GM19240 (cell line): ENCODE measurements around the gene CCDC7.
"Not testable (repeated sequence)": the region's sequence is repeated elsewhere in the genome, so short reads cannot be mapped to it uniquely, and the experiment has no call there.

Source experiments
- DNase-seq: peaks from one replicate; pipeline ENCODE4 v3.0.0; 2011; ENCODE audit warnings: low spot score; ENCODE audit not compliant: insufficient read length

Gene CCDC7

DNA sequence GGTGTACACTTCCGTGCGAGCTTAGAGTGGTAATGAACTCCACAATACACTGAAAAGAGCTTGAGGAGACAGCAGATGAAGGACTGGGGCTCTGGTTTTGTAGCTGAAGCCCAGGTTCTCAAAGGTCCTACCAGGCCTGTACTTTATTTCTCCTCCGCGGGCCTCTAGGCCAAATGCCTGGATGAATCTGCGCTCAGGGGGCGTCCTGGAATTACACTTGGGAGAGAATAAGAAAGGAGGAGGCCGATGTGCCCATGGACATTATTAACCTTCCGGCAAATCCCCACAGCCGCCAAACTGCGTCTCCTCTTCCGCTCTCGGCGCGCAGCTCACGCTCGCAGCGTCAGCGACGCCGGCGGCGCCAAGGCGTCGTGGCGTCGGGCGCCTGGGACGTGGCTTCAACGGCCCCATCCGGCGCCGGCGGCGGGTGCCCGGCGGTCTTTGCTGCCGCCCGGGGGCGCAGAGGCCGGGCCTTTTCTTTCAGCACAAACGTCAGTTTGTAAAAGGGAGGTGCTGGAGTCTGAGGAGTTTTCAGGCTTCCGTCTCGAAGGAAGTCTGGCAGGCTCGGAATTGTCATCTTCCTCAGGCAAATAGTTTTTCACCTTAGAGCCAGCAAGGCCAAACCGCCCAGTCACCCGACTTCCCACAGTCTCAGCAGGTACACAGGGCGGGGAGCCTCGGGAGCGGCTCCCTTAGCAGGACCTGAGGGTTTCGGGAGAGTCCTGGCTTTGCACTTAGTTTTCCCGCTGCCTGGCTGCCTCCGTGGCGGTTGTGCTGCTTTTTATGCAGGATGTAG is at the start of gene CCDC7:
TSS of gene CCDC7 (plus strand) at position 401 of the 796 bp plus-strand sequence. CDS start 5,503 bp downstream, outside the sequence.
- DNase-seq: peak; percentile 59

DNA sequence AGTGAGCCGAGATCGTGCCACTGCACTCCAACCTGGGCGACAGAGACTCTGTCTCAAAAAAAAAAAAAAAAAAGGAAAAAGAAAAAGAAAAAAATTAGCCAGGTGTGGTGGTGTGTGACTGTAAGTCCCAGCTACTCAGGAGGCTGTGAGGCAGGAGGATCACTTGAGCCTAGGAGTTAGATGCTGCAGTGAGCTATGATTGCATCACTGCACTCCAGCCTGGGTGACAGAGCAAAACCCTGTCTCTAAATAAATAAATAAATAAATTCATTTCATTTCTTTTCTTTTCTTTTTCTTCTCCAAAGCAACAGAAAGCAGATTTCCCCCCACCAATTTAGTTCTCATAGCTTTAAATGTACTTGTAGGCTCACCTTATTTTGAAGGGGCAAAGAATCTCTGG is 48.8 kb upstream of the CCDC7 start:
- DNase-seq: not testable (repeated sequence)

DNA sequence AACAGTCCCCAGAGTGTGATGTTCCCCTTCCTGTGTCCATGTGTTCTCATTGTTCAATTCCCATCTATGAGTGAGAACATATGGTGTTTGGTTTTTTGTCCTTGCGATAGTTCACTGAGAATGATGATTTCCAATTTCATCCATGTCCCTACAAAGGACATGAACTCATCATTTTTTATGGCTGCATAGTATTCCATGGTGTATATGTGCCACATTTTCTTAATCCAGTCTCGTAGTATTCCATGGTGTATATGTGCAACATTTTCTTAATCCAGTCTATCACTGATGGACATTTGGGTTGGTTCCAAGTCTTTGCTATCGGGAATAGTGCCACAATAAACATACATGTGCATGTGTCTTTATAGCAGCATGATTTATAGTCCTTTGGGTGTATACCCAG is 46.2 kb upstream of the CCDC7 start:
- DNase-seq: not testable (repeated sequence)

DNA sequence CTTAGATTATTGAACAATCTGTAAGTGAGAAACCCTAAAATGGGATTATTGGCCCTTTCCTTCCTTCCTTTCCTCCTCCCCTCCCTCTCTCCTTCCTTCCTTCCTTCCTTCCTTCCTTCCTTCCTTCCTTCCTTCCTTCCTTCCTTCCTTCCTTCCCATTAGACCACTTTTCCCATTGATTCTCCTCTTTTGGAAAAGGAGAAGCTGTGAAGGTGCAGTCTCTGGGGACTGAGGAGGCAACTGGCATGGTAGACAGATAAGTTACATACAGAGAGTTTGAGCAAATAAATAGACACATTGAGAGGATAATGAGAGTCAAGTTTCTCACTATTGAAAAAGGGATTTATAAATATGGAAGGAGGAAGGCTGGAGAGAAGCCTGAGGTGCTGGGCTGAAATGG is 45.0 kb upstream of the CCDC7 start:
- DNase-seq: no peak

DNA sequence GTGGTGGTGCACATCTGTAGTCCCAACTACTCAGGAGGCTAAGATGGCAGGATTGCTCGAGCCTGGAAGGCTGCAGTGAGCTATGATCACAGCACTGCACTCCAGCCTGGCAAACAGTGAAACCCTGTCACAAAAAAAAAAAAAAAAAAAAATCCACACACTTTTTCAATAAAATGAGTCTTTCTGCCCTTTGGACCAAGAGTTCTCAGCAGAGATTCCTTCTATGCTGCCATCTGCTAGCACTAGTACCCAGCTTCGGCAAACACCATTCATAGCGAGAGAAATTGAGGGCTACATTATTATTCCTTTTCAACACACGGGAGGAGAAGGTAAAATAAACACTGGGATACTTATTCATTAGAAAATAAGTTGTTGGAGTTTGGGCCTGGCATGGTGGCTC is 43.4 kb upstream of the CCDC7 start:
- DNase-seq: no peak

DNA sequence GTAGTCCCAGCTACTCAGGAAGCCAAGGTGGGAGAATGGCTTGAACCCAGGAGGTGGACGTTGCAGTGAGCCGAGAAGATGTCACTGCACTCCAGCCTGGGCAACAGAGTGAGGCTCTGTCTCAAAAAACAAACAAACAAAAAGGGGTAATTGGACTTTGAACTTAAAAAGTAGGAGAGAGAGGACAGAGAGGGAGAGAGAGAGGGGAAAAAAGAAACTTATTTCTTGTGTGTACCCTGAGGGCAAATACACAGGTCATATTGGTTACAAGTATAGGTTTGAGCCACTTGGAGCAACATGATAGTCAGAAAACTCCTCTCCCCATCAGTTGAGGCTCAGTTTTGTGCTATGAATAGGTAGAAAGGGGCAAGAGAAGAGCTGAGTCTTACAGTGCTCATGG is 42.8 kb upstream of the CCDC7 start:
- no peak for DNase-seq

DNA sequence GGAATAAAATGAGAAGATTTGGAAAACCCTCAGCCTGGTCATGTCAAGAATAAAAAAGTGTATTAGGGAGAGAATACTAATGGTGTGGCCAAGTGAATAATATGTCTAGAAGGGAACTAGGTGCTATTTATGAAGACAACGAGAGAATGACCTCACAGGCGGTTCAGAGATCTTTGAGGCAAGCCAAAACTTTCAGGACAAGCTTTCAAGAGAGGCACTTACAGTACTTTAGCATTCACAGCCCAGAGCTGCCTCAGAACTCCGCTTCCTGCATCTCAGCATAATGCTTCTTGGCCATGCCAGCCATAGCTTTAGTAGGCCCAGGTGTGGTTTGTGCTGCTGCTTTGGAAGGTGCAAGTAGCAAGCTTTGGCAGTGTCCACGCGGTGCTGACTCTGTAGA is 37.2 kb upstream of the CCDC7 start:
- no peak for DNase-seq

DNA sequence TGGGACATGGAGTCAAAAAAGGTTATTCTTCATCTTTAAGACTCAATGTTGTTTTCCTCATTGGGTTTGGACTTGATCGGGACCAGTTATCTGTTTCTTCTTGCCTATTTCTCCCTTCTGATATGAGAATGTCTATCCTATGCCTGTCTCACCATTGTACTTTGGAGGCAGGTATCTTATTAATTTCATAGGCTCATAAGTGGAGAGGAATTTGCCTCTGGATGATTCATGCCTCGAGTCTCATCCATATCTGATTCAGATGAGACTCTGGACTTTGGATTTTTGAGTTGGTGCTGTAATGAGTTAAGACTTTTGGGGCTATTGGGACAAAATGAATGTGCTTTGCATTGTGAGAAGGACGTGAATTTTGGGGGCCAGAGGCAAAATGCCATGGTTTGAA is 36.2 kb upstream of the CCDC7 start:
- DNase-seq: no peak

DNA sequence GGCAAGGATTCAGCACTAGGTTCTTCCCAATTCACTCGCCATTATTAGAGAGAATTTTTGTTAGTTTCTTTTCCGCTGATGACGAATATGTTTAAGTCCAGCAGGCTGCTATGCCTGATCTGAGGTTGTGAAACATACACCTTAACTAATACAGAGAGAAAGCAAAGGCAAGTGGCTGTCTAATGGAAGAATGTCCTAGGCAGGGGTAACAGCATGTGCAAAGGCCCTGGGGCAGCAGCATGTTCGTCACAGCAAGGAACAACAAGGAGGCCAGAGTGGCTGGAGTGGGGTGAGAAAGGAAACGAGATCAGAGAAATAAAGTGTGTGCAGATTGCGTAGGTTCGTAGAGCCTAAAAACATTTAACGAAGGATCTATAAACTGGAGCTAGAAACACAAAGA is 35.4 kb upstream of the CCDC7 start:
- no peak for DNase-seq

DNA sequence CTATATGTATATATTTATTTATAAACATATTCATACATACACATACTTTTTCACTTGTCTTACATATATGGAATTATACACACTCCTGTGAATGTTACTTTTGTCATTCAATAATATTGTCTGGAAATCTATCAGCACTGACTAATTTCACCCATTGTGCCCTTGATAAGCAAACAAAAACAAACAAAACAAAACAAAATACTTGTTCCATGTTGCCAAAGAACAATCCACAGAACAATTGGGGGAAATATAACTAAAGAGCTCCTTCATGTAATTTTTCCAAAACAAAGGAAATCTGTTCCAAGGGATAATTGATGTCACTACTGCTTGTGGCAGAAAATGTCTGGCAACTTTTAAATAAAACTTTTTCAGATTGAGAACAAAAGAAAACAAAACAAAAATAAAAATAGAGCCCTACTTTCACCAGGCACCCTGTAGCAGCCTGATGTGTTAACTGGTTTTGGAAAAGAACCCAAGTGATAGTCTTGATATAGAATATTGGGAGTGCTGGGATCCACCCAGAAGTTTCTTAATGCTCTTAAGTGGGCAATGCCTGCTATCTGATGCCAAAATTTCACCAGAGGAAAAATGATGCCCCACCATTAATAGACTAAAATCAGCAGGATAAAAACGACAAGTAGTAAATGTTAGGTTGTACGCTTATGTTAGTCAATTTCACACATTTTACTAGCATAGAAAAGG is 34.0 kb upstream of the CCDC7 start:
- DNase-seq: no peak

DNA sequence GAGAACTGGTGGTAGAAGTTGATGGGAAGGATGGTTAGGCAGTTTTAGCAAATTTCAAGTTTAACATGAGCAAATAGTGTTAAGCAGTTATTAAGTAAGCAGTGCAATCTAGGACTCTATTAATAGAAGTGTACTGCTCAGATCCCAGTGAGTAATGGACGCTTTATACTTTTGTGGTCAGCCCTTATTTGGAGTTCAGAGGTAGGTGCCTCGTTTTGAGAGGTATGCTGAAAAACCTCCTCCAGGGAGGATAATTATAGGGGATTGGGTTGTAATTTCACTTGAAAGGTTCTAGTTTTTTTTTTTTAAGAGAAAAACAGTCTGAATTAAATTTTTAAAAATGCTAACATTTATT is 33.5 kb upstream of the CCDC7 start:
- no peak for DNase-seq

DNA sequence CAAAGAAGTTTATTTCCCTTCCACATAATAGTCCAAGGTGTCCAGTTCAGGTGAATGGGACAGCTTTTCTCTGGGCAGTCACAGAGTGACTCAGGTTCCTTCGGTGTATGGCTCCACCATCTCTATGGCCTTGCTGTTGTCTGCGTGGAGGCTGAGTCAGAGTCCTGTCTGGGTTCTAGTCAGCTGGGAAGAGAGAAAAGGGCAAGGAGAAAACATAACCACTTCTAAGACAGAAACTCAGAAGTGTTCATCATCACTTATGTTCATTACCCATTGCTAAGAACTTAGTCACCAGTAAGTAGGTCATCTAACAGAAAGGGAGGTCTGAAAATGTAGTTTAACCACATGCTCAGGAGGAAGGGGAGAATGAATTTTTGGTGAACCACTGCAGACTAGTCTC is 32.4 kb upstream of the CCDC7 start:
- no peak for DNase-seq

DNA sequence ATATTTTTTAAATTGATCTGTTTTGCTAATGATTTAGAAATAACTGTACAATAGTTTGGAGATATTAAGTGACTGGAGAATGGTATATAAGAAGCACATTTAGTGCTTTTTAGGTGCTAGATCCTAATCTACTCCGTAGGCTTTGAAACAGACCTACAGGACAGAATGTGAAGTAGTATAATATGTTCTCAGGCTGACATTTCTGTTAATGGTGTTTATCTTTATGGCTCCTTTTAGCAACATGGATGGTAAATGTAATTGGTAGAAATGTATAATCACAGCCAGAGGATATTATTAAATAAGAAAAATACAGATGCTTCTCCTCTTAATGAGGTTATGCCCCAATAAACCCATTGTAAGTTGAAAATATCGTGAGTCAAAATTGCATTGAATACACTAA is 30.6 kb upstream of the CCDC7 start:
- DNase-seq: no peak

DNA sequence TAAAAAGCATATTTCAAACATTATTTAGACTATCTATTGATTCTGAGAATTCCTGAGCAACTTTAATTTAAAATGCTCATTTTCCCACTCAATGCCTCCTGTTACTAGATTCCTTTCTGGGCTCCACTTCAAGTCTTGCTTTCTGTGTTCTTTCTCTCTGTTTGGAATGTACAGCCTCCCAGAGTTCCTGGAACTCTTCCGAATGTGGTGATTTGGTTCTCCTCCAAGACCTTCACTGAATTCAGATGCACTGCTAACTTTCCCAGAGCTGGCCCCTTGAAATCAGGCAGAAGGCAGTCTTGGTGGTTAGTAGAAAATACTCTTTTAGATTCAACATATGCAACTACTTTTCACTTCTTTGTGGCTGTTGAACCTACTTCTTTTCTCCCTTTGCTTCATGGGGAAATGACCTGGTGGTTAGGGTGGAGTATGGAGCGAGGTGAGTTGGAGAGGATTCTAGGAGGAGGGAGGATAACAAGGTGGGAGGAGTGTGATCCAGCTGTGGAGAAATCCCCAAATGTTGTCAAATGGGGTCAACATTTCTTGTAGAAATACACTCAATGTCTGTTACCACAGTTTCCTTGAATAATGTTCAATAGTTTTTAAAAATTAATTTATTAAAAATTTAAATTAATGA is 27.9 kb upstream of the CCDC7 start:
- no peak for DNase-seq

DNA sequence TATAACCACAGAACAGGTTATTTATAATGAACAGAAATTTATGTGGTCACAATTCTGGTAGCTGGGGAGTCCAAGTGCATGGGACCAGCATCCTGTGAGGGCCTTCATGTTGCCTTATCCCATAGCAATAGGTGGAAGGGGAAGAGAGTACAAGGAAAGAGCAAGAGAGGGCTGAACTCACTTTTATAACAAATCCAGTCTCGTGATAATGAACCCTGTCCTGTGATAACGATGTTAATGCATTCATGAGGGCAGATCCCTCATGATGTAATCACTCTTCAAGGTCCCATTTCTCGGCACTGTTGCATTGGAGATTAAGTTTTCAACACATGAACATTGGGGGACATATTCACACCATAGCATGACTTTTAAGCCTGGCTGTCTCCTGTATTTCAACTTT is 27.4 kb upstream of the CCDC7 start:
- no peak for DNase-seq

DNA sequence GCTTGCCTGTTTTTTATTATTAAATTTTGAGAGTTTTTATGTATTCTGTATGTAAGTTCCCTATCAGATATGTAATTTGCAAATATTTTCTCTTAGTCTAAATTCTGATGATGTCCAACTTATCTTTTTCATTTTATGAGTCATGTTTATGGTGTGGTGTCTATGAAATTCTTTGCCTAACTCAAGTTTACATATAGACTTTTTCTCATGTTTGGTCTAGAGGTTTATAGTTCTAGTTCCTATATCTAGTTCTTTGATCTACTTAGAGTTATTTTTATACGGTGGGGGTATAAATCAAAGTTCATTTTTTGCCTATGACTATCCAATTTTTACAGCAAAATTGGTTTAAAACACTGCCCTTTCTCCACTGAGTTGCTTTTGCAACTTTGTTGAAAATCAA is 26.3 kb upstream of the CCDC7 start:
- no peak for DNase-seq

DNA sequence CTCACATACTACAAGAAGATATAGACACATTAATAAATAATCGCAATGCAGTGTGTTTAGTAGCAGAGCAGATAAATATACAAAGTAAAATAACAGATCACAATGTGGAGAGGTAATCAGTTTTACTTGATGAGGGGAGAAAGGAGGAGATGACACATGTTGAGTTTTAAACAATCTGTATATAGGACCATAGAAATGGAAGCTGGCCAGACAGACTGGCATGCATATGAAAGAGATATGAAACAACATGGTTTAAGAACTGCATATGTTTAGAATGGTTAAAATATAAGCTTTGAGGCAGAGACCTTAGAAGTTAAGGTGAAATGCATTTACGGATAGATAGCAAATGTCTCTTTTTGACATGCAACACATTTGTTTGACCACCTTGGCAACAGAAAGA is 19.8 kb upstream of the CCDC7 start:
- no peak for DNase-seq

DNA sequence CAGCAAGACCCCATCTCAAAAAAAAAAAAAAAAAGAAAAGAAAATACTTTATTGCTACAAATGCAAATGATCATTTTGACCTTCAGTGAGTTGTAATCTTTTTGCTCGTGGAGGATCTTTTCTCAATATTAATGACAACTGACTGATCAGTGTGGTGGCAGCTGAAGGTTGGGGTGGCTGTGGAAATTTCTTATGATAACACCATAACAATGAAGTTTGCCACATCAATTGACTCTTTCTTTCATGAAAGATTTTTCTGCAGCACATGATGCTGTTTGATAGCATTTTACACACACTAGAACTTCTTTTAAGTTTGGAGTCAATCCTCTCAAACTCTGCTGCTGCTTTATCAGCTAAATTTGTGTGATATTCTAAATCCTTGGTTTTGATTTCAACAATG is 12.4 kb upstream of the CCDC7 start:
- no peak for DNase-seq

DNA sequence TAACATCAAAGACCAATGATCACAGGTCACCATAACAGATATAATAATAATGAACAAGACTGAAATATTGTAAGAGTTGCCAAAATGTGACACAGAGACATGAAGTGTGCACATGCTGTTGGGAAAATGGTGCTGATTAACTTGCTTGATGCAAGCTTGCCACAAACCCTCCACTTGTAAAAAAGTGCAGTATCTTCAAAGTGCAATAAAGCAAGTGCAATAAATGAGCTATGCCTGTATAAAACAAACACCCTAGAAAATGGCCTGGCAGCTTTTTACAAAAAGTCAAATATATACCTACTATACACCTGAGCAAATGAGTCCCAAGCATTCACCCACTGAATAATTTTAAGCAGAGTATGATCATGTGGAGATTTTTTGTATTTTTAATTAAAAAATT is 9.7 kb upstream of the CCDC7 start:
- DNase-seq: no peak

DNA sequence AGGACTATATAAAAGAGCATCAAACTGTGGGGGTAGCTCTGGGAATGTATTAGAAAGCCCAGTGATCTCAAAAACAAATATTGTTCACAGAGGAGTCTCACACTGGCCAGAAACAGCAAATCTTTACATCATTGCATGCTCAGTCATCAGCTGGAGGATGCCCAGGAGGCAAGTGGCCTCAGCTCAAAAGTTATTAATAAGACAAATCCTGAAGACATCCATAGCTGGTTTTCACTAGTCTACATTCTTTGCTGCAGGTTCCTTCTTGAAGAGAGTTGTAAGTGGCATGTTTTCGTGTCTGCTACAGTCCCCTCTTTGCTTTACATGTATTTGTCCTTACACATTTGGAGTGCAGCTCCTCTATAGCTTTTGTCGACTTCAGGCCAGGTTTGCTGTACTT is 8.6 kb upstream of the CCDC7 start:
- DNase-seq: no peak

DNA sequence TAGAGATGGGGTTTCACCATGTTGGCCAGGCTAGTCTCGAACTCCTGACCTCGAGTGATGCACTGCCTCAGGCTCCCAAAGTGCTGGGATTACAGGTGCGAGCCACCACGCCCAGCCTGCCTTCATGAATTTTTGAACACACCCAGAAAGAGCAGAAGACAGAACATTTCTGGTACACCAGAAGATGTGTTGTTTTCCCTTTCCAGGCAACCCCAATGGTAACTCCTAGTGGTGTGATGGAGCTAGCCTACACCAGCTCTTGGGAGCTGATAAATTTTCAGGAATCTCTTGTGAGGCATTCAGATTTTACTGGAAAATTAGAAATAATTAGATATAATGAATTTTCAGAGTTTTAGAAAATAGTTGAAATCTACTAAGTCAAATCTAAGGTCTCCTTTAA is 904 bp upstream of the CCDC7 start:
- DNase-seq: no peak

DNA sequence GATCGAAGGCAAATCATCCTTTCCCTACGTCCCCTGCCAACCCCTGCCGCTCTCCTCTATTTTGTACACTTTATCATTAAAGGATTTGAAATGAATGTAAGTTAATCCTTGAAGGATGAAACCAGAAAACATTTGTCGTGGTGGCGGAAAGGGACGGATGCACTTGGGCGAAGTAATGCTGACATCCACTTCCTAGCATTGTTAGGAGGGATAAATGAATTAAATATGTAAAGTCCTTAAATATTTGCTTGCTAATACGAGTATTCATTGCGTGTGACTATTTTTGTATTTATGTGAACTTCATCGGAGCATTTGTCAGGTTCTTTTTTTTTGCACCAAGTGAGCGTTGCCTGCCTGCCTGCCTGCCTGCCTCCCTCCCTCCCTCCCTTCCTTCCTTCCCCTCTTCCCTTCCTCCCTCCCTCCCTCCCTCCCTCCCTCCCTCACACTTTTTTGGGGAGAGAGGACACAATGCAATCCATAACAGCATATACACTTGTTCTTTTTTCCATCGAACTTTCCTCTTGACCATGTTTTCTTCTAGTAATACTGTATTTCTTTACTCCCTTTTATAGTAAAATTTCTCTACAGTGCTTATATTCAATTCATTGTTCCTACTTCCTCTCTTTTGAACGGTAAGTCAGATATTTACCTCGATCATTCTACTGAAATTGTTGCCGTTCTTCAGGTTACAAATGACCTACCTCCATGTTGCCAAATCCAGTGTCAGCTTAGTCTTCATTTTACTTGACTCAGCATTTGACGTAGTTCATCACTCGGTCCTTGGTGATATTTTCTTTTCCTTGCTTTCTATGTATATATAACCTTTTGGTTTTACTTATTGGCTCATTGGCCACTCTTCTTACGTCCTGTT is 831 bp downstream of the CCDC7 start:
- DNase-seq: no peak
